A673 (cell line): ENCODE measurements around the gene HSD11B2. TPM values are rescaled to one million over a fixed set of nuclear protein-coding genes. Genes with fewer than 3 reads are reported as not detected.

ENCODE experiments used
- BruUV-seq: library from RNA; stranded (reverse); fragments of 400-500 nt; replicated peaks from 2 replicates; lab custom pipeline; 2021; lab: Mats Ljungman, UMichigan
- CTCF ChIA-PET: fragments of 300-600 bp; sonication (Branson Sonifier 250); formaldehyde crosslinking; loops from one replicate; lab custom pipeline; 2022; ENCODE audit warnings: antibody characterized with exemption; lab: Charles Lee
- POLR2A ChIA-PET: fragments of 300-600 bp; sonication (Branson Sonifier 250); formaldehyde crosslinking; loops from one replicate; lab custom pipeline; 2022; ENCODE audit warnings: antibody characterized with exemption; ENCODE audit not compliant: low non-redundant PET; lab: Charles Lee
- DNase-seq: peaks from one replicate; pipeline ENCODE4 v3.0.0-alpha.2; 2015; ENCODE audit warnings: low spot score
- H3K27ac ChIP-seq: fragments of 200-600 bp; sonication (generic); 2 replicates; pipeline ENCODE4 v1.5.1; 2016; ENCODE audit warnings: mixed run types, low read depth, mild to moderate bottlenecking, mixed read lengths, antibody characterized with exemption, low read length; ENCODE audit not compliant: poor library complexity, severe bottlenecking
- H3K27me3 ChIP-seq: fragments of 200-600 bp; sonication (generic); replicated peaks from 2 replicates; pipeline ENCODE4 v1.6.1; 2017; ENCODE audit warnings: mixed run types, low read depth, mild to moderate bottlenecking, mixed read lengths, antibody characterized with exemption, low read length; ENCODE audit not compliant: insufficient read depth, poor library complexity
- H3K36me3 ChIP-seq: fragments of 200-600 bp; sonication (generic); 2 replicates; pipeline ENCODE4 v1.6.1; 2016; ENCODE audit warnings: mixed run types, mild to moderate bottlenecking, mixed read lengths, antibody characterized with exemption, low read length; ENCODE audit not compliant: insufficient read depth, poor library complexity, severe bottlenecking
- H3K4me1 ChIP-seq: fragments of 200-600 bp; sonication (generic); 2 replicates; pipeline ENCODE4 v1.6.1; 2017; ENCODE audit warnings: mixed run types, mild to moderate bottlenecking, mixed read lengths, antibody characterized with exemption, low read length; ENCODE audit not compliant: insufficient read depth, poor library complexity, severe bottlenecking
- H3K4me3 ChIP-seq: fragments of 200-600 bp; sonication (generic); 2 replicates; pipeline ENCODE4 v1.5.1; 2016; ENCODE audit warnings: low read depth, mixed run types, mild to moderate bottlenecking, mixed read lengths, low read length; ENCODE audit not compliant: poor library complexity, severe bottlenecking
- H3K9me3 ChIP-seq: fragments of 200-600 bp; sonication (generic); 2 replicates; pipeline ENCODE4 v1.6.1; 2016; ENCODE audit warnings: mixed run types, low read depth, mild to moderate bottlenecking, mixed read lengths, antibody characterized with exemption, low read length; ENCODE audit not compliant: poor library complexity, severe bottlenecking
- CTCF ChIP-seq: fragments of 300-800, 200-600 bp; sonication (generic); conservative IDR thresholded peaks from 2 replicates; pipeline ENCODE4 v1.5.1; 2017; ENCODE audit warnings: low read depth, mild to moderate bottlenecking, antibody characterized with exemption, low read length, moderate library complexity, mixed read lengths
- EZH2 ChIP-seq: fragments of 200-600 bp; sonication (generic); IDR thresholded peaks from 2 replicates; pipeline ENCODE4 v1.6.1; 2017; ENCODE audit warnings: borderline replicate concordance, low read depth, mild to moderate bottlenecking, mixed read lengths, antibody characterized with exemption, low read length; ENCODE audit not compliant: poor library complexity, severe bottlenecking
- intact Hi-C: fragments of 100-400 bp; cut with micrococcal nuclease; formaldehyde crosslinking; loops from one replicate; pipeline ENCODE4 v1.10.0; 2022; ENCODE audit not compliant: unreplicated experiment
- total RNA-seq: library from RNA; stranded (reverse); gene quantifications from 2 replicates; pipeline ENCODE4 v1.2.3, GENCODE V29; 2021

Gene HSD11B2
- total RNA-seq, 1 experiment from 2014 or later = 2.3 TPM

- H3K9me3 ChIP-seq = no peaks in the 10 kb centered on the region
- intact Hi-C loops = no loop called here
- no peaks in the 10 kb centered on the region for H3K4me1 ChIP-seq
- ChIA-PET CTCF (interaction anchor here (0.6 to 1.2 kb wide), 4 partner anchors 18 to 186 kb away, joined by 3 to 10 read pairs (median 7); no protein-coding TSS in a partner anchor), POLR2A (no interaction called here)
- BruUV-seq = no TSS peak
- no peak overlapping the region for H3K27ac ChIP-seq
- no peaks in the 10 kb centered on the region for H3K36me3 ChIP-seq
- no peaks in the 10 kb centered on the region for H3K27me3 ChIP-seq
- H3K4me3 ChIP-seq = no peak overlapping the region
- no peak for DNase-seq
- TF ChIP-seq EZH2 = no peak
- no peak for TF ChIP-seq CTCF
These were observed 15.3 kb downstream of the HSD11B2 start for GRCh38 chr16:67445913-67446907.

- Histone ChIP-seq H3K27me3 (no peaks in the 10 kb centered on the region), H3K9me3 (no peaks in the 10 kb centered on the region), H3K36me3 (no peaks in the 10 kb centered on the region), H3K4me3 (no peak overlapping the region), H3K4me1 (no peaks in the 10 kb centered on the region), H3K27ac (no peak overlapping the region)
- BruUV-seq = no TSS peak
- CTCF ChIA-PET = interaction anchor here (0.6 to 0.9 kb wide), 2 partner anchors 19 to 77 kb away, joined by 3 to 10 read pairs; no protein-coding TSS in a partner anchor
- TF ChIP-seq CTCF (no peak), EZH2 (no peak)
- POLR2A ChIA-PET = no interaction called here
- intact Hi-C loops = no loop called here
- no peak for DNase-seq
These were observed 16.1 kb downstream of the HSD11B2 start for GRCh38 chr16:67446968-67447507.

GRCh38 chr16:67447508-67448076, 16.7 kb downstream of the HSD11B2 start:
- peak; percentile 72 for DNase-seq
- no TSS peak for BruUV-seq
- Histone ChIP-seq H3K27ac (no peak overlapping the region), H3K4me1 (no peaks in the 10 kb centered on the region), H3K27me3 (no peaks in the 10 kb centered on the region), H3K4me3 (no peak overlapping the region), H3K9me3 (no peaks in the 10 kb centered on the region), H3K36me3 (no peaks in the 10 kb centered on the region)
- ChIA-PET CTCF (interaction anchor here (0.6 to 1.6 kb wide), 3 partner anchors 18 to 76 kb away, joined by 3 to 10 read pairs (median 3); no protein-coding TSS in a partner anchor), POLR2A (no interaction called here)
- peak; percentile 74 for TF ChIP-seq CTCF
- TF ChIP-seq EZH2 = no peak
- intact Hi-C loops = no loop called here
